ENCODE results near the gene ATAD1.

- TF ChIP-seq CTCF (IDR thresholded peaks at IDR 0.05; ENCODE audit: low read depth, low read length, poor library complexity, severe bottlenecking), result no peak
- no peak for TF ChIP-seq EZH2phosphoT487 (IDR thresholded peaks at IDR 0.05; ENCODE audit: borderline replicate concordance, low read length)
Observed at GRCh38 chr10:87722716-87723115, 95.3 kb downstream of the ATAD1 start.
